Mucosa of stomach (tissue), 1 donor: Measurements from ENCODE around the gene KIR3DL3.
"Not testable (repeated sequence)": the region's sequence is repeated elsewhere in the genome, so short reads cannot be mapped to it uniquely, and the experiment has no call there.

Source experiments
- H3K27me3 ChIP-seq: one replicate; pipeline ENCODE4 v1.7.0; 2013; ENCODE audit warnings: mild to moderate bottlenecking, low read length; ENCODE audit not compliant: control insufficient read depth, insufficient read depth
- H3K36me3 ChIP-seq: one replicate; pipeline ENCODE4 v1.7.0; 2013; ENCODE audit warnings: low read length; ENCODE audit not compliant: control insufficient read depth, insufficient read depth
- H3K4me1 ChIP-seq: one replicate; pipeline ENCODE4 v1.7.0; 2013; ENCODE audit warnings: mild to moderate bottlenecking, low read length; ENCODE audit not compliant: control insufficient read depth, insufficient read depth
- H3K4me3 ChIP-seq: one replicate; pipeline ENCODE4 v1.7.0; 2013; ENCODE audit warnings: low read length
- H3K9ac ChIP-seq: one replicate; pipeline ENCODE4 v1.7.0; 2013; ENCODE audit warnings: mild to moderate bottlenecking, low read length, moderate library complexity
- H3K9me3 ChIP-seq: one replicate; pipeline ENCODE4 v1.7.0; 2013; ENCODE audit warnings: mild to moderate bottlenecking, low read length, moderate library complexity; ENCODE audit not compliant: control insufficient read depth
- donor health status: Pancreatic carcinoma.

Gene KIR3DL3

DNA sequence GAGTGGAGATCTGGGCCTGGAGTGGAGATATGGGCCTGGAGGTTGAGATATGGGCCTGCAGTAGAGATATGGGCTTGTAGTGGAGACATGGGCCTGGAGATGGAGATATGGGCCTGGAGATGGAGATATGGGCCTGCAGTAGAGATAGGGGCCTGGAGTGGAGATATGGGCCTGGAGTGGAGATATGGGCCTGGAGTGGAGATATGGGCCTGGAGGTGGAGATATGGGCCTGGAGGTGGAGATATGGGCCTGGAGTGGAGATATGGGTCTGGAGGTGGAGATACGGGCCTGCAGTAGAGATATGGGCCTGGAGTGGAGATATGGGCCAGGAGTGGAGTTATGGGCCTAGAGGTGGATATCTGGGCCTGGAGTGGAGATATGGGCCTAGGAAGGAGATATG lies 14.5 kb downstream of the KIR3DL3 start:
- H3K4me3 ChIP-seq: no peak overlapping the region

GRCh38 chr19:54739587-54740497 lies 15.6 kb downstream of the KIR3DL3 start:
- Histone ChIP-seq H3K4me3 (no peak overlapping the region), H3K27me3 (no peaks in the 10 kb centered on the region), H3K9me3 (no peaks in the 10 kb centered on the region), H3K36me3 (no peaks in the 10 kb centered on the region), H3K4me1 (no peaks in the 10 kb centered on the region), H3K9ac (no peak overlapping the region)

More for the DNA sequence above, 14.5 kb downstream of the KIR3DL3 start:
- Histone ChIP-seq H3K9ac (no peak overlapping the region), H3K9me3 (no peaks in the 10 kb centered on the region), H3K27me3 (no peaks in the 10 kb centered on the region), H3K4me1 (no peaks in the 10 kb centered on the region), H3K36me3 (no peaks in the 10 kb centered on the region)

GRCh38 chr19:54741950-54742349 lies 17.7 kb downstream of the KIR3DL3 start:
- H3K9ac ChIP-seq, H3K4me1 ChIP-seq, H3K4me3 ChIP-seq, H3K36me3 ChIP-seq, H3K9me3 ChIP-seq, H3K27me3 ChIP-seq: not testable (repeated sequence)

- not testable (repeated sequence) for H3K4me1 ChIP-seq, H3K4me3 ChIP-seq, H3K9me3 ChIP-seq, H3K27me3 ChIP-seq, H3K9ac ChIP-seq, H3K36me3 ChIP-seq
Observed at GRCh38 chr19:54744080-54744479, 19.8 kb downstream of the KIR3DL3 start.

DNA sequence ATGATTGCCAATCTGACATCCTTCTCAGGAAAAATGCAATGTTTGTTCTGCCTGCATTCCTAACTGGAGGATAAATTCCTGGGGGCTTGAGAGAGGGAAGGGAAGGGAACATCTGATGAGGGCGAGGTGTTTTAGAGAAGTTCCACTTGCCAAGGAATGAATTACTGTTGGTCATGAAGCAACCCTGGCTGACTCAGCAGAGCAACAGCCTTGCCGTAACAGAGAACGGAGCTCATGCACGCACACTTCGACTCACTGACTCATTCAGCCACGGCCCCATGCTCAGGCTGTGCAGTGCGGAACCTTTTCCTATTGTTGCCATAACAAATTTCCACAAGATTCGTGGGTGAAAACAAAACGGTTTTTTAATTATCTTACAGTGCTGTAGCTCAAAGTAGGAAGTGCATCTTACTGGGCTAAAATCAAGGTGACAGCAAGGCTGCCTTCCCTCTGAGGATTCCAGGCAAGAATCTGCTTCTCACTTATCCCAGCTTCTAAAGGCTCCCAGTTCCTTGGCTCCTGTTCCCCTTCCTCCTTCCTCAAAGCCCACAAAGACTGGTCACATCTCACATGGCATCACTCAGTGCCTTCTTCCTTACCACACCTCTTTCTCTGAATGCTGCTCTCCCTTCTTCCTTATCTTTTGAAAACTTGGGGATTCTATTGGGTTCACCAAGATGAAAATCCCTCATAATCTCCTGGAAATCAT lies 23.5 kb downstream of the KIR3DL3 start:
- H3K4me3 ChIP-seq, H3K36me3 ChIP-seq, H3K9me3 ChIP-seq, H3K27me3 ChIP-seq, H3K4me1 ChIP-seq, H3K9ac ChIP-seq: not testable (repeated sequence)

GRCh38 chr19:54750276-54750675 lies 26.0 kb downstream of the KIR3DL3 start:
- not testable (repeated sequence) for H3K9me3 ChIP-seq, H3K9ac ChIP-seq, H3K36me3 ChIP-seq, H3K4me3 ChIP-seq, H3K27me3 ChIP-seq, H3K4me1 ChIP-seq

DNA sequence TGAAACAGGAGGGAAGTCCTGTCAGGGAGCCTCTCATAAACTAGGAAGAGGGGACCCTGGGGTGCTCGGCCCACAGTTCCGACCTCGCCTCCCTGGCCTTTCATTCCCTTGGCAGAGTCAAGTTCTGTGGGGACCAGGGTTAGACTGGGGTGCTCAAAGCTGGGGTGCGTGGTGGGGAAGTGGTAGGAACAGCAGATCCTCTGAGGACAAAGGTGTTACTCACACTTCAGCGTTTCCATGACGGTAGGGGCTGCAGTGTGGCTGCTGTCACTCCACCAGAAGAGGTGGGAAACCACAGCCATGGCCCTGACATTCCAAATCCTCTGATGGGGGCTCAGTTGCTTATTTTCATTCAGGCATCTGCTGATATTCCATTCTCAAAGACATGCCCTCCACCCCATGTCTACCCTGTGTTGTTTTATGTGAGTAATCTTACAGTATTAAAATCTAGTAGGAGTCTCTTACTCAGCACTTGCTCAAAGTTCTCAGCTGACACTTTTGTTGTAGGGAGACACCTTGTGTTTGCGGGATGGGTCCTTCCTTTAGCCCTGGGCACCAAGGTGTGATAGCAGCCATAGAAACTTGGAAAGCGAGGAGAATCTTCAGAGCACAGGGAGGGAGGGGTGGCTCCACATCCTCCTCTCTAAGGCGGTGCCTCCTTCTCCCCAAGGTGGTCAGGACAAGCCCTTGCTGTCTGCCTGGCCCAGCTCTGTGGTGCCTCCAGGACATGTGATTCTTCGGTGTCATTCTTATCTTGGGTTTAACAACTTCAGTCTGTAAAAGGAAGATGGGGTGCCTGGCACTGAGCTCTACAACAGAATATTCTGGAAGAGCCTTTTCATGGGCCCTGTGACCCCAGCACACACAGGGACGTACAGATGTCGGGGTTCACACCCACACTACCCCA lies 32.2 kb downstream of the KIR3DL3 start:
- not testable (repeated sequence) for H3K4me3 ChIP-seq, H3K27me3 ChIP-seq, H3K9ac ChIP-seq, H3K4me1 ChIP-seq, H3K9me3 ChIP-seq, H3K36me3 ChIP-seq

DNA sequence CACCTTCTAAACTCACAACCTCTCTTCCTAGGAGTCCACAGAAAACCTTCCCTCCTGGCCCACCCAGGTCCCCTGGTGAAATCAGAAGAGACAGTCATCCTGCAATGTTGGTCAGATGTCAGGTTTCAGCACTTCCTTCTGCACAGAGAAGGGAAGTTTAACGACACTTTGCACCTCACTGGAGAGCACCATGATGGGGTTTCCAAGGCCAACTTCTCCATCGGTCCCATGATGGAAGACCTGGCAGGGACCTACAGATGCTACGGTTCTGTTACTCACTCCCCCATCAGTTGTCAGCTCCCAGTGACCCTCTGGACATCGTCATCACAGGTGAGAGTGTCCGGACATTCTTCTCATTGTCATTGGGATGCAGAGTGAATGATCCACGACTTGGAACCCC lies 34.3 kb downstream of the KIR3DL3 start:
- H3K9me3 ChIP-seq: not testable (repeated sequence)

DNA sequence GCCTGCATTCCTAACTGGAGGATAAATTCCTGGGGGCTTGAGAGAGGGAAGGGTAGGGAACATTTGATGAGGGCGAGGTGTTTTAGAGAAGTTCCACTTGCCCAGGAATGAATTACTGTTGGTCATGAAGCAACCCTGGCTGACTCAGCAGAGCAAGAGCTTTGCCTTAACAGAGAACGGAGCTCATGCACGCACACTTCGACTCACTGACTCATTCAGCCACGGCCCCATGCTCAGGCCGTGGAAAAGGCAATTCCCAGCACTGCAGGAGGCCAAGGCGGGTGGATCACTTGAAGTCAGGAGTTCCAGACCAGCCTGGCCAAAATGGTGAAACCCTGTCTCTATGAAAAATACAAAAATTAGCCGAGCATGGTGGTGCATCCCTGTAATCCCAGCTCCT lies 40.0 kb downstream of the KIR3DL3 start:
- H3K9me3 ChIP-seq, H3K36me3 ChIP-seq, H3K4me1 ChIP-seq, H3K27me3 ChIP-seq, H3K4me3 ChIP-seq, H3K9ac ChIP-seq: not testable (repeated sequence)

More for the DNA sequence above, 34.3 kb downstream of the KIR3DL3 start:
- H3K9ac ChIP-seq, H3K4me3 ChIP-seq, H3K36me3 ChIP-seq, H3K4me1 ChIP-seq, H3K27me3 ChIP-seq: not testable (repeated sequence)

DNA sequence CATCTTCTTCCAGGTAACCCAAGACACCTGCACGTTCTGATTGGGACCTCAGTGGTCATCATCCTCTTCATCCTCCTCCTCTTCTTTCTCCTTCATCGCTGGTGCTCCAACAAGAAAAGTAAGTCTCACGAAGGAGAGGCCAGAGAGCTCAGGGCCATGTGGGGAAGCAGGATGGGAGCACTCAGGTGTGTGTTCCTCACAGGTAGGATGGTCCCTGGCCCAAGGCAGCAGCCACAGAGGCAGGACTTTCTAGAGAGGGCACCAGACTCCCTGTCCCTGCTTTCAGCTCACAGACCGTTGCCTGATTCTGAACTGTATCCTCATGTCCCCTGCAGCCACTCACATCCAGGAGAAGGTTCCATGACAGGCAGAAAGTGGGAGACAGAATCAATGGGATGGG lies 42.2 kb downstream of the KIR3DL3 start:
- H3K9ac ChIP-seq, H3K27me3 ChIP-seq, H3K36me3 ChIP-seq, H3K4me1 ChIP-seq, H3K9me3 ChIP-seq, H3K4me3 ChIP-seq: not testable (repeated sequence)

DNA sequence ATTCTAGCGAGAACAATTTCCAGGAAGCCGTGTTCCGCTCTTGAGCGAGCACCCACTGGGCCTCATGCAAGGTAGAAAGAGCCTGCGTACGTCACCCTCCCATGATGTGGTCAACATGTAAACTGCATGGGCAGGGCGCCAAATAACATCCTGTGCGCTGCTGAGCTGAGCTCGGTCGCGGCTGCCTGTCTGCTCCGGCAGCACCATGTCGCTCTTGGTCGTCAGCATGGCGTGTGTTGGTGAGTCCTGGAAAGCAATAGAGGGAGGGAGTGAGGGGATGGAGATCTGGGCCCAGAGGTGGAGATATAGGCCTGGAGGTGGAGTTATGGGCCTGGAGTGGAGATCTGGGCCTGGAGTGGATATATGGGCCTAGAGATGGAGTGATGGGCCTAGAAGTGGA lies 45.4 kb downstream of the KIR3DL3 start, which contains the start of gene KIR2DL1:
Gene KIR2DL1, plus strand, starts transcription at position 148 of the 400 bp plus-strand sequence. Its CDS starts 58 bp downstream, at position 206.
- H3K36me3 ChIP-seq, H3K9ac ChIP-seq, H3K4me3 ChIP-seq, H3K4me1 ChIP-seq, H3K9me3 ChIP-seq, H3K27me3 ChIP-seq: not testable (repeated sequence)

DNA sequence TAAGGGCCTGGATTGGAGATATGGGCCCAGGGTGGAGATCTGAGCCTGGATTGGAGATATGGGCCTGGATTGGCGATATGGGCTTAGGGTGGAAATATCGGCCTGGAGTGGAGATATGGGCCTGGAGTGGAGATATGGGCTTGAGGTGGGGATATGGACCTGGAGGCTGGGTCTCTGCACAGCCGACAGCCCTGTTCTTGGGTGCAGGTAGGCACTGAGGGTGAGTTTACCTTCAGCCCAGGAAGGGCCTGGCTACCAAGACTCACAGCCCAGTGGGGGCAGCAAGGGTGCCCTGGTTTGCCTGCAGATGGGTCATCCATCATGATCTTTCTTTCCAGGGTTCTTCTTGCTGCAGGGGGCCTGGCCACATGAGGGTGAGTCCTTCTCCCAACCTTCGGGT lies 46.3 kb downstream of the KIR3DL3 start:
- H3K4me3 ChIP-seq, H3K27me3 ChIP-seq, H3K4me1 ChIP-seq, H3K9me3 ChIP-seq, H3K9ac ChIP-seq, H3K36me3 ChIP-seq: not testable (repeated sequence)
